ENCODE measurements around the gene ADISSP.
A peak's percentile ranks its signal among the peaks of the same experiment; 100 is the strongest.

The ADISSP gene

DNA sequence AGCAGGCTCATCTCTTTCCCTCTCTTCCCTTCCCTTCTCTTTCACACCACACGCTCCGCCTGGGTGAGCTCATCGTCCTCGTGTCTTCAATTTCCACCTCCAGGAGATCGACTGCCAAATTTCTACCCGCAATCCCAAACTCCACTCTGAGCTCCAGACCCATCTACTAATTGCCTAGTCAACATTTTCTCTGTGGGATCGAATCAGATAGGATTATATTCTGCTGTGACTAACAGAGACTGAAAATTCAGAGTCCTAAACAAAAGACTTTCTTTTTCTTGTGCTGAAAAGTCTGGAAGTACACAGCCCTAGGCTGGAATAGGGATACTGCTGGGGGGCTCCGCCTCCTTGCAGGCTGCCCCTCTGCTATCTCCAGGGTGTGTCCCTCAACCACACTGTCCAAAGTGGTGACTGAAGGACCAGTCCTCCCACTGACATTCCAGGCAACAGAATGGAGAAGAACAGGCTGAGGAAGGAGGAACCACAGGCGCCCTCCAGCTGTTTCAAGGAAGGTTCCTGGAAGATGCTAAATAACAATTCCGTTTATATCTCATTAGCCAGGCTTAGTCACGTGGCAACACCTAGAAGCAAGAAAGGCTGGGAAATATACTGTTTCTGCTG lies 40.0 kb downstream of the ADISSP start:
- DNase-seq (ENCODE audit: insufficient read length, low spot score) (no peak), FAIRE-seq (no peak)
- TF ChIP-seq POLR2AphosphoS5 (IDR thresholded peaks at IDR 0.05; ENCODE audit: low read depth, low read length) (no peak), POU2F2 (IDR thresholded peaks at IDR 0.05; ENCODE audit: low read depth, low read length) (no peak), POLR2A (IDR thresholded peaks at IDR 0.05; ENCODE audit: low read depth, low read length) (no peak), PAX5 (IDR thresholded peaks at IDR 0.05; ENCODE audit: insufficient read depth, low read length, severe bottlenecking) (no peak), TAF1 (IDR thresholded peaks at IDR 0.05; ENCODE audit: low read depth, low read length) (no peak), SPI1 (IDR thresholded peaks at IDR 0.05; ENCODE audit: low read depth, low read length) (no peak)

DNA sequence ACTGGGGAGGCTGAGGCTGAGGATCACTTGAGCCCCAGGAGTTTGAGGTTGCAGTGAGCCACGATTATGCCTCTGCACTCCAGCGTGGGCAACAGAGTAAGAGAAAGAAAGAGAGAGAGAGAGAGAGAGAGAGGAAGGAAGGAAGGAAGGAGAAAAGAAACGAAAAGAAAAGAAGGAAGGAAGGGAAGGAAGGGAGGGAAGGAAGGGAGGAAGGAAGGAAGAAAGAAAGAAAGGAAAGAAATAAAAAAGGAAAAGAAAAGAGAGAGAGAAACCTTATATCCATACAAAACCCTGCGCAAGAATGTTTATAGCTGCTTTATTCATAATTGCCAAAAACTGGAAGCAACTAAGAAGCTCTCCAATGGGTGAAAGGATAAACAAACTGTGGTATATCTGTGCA lies 43.2 kb downstream of the ADISSP start:
- FAIRE-seq (no peak), DNase-seq (ENCODE audit: insufficient read length, low spot score) (no peak)
- TF ChIP-seq POLR2A (IDR thresholded peaks at IDR 0.05; ENCODE audit: low read depth, low read length) (no peak), POU2F2 (IDR thresholded peaks at IDR 0.05; ENCODE audit: low read depth, low read length) (no peak), SPI1 (IDR thresholded peaks at IDR 0.05; ENCODE audit: low read depth, low read length) (no peak), TAF1 (IDR thresholded peaks at IDR 0.05; ENCODE audit: low read depth, low read length) (no peak), POLR2AphosphoS5 (IDR thresholded peaks at IDR 0.05; ENCODE audit: low read depth, low read length) (no peak), PAX5 (IDR thresholded peaks at IDR 0.05; ENCODE audit: insufficient read depth, low read length, severe bottlenecking) (no peak)

DNA sequence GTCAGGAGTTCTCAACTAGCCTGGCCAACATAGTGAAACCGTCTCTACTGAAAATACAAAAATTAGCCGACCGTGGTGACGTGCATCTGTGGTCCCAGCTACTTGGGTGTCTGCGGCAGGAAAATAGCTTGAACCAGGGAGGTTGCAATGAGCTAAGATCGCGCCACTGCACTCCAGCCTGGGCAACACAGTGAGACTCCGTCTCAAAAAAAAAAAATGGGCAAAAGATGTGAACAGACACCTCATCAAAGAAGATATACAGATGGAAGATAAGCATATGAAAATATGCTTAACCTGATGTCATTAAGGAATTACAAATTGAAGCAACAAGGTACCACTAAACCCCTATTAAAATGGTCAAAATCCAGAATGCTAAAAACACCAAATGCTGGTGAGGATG lies 44.3 kb downstream of the ADISSP start:
- DNase-seq (ENCODE audit: insufficient read length, low spot score) (no peak), FAIRE-seq (no peak)
- no peak for TF ChIP-seq POLR2A (IDR thresholded peaks at IDR 0.05; ENCODE audit: low read depth, low read length)
- no peak for TF ChIP-seq SPI1 (IDR thresholded peaks at IDR 0.05; ENCODE audit: low read depth, low read length)
- TF ChIP-seq TAF1 (IDR thresholded peaks at IDR 0.05; ENCODE audit: low read depth, low read length) = no peak
- no peak for TF ChIP-seq PAX5 (IDR thresholded peaks at IDR 0.05; ENCODE audit: insufficient read depth, low read length, severe bottlenecking)
- no peak for TF ChIP-seq POLR2AphosphoS5 (IDR thresholded peaks at IDR 0.05; ENCODE audit: low read depth, low read length)
- TF ChIP-seq POU2F2 (IDR thresholded peaks at IDR 0.05; ENCODE audit: low read depth, low read length) = no peak

DNA sequence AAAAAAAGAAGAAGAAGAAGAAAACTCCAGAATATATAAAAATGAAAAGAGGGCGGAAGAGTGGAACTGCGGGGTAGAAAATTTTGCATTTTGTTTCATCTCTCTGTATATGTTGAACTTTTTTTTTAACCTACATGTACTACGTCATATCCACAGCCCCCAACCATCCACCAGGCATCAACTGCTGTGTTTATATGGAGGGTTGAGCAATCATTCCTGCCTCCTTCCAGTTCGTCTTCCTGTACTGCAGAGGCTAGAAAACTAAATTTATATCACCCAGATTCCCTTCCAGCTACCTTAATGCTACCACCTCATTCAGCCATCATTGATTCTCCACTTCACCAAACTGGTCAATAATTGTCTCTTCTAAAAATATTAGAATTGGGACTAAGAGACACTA lies 45.6 kb downstream of the ADISSP start:
- TF ChIP-seq POLR2A (IDR thresholded peaks at IDR 0.05; ENCODE audit: low read depth, low read length) (no peak), SPI1 (IDR thresholded peaks at IDR 0.05; ENCODE audit: low read depth, low read length) (no peak), PAX5 (IDR thresholded peaks at IDR 0.05; ENCODE audit: insufficient read depth, low read length, severe bottlenecking) (no peak), POLR2AphosphoS5 (IDR thresholded peaks at IDR 0.05; ENCODE audit: low read depth, low read length) (no peak), TAF1 (IDR thresholded peaks at IDR 0.05; ENCODE audit: low read depth, low read length) (no peak), POU2F2 (IDR thresholded peaks at IDR 0.05; ENCODE audit: low read depth, low read length) (no peak)
- no peak for FAIRE-seq
- DNase-seq (ENCODE audit: insufficient read length, low spot score) = no peak

DNA sequence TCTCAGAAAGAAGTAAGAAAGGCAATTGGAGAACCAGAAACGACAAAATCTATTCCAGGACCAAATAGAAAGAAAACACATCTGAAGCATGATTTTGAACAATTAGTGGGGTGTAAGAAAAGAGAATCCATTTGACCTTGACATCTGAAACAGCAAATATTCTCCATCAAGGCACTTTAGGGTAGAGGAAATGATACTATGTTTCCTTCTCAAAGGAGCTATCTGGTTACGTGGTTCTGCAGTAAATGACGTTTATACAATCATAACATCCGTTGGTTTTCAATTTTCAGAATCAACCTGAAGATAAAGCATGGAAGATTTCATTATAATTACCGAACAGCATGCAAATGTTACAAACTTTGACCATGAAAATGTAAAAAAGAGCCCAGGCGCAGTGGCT lies 46.9 kb downstream of the ADISSP start:
- FAIRE-seq (no peak), DNase-seq (ENCODE audit: insufficient read length, low spot score) (no peak)
- 0 out of 2 replicates have a peak, but pooled peaks have one; percentile 1 for TF ChIP-seq SPI1 (IDR thresholded peaks at IDR 0.05; ENCODE audit: low read depth, low read length)
- TF ChIP-seq POU2F2 (IDR thresholded peaks at IDR 0.05; ENCODE audit: low read depth, low read length) = no peak
- TF ChIP-seq PAX5 (IDR thresholded peaks at IDR 0.05; ENCODE audit: insufficient read depth, low read length, severe bottlenecking) = no peak
- TF ChIP-seq TAF1 (IDR thresholded peaks at IDR 0.05; ENCODE audit: low read depth, low read length) = no peak

DNA sequence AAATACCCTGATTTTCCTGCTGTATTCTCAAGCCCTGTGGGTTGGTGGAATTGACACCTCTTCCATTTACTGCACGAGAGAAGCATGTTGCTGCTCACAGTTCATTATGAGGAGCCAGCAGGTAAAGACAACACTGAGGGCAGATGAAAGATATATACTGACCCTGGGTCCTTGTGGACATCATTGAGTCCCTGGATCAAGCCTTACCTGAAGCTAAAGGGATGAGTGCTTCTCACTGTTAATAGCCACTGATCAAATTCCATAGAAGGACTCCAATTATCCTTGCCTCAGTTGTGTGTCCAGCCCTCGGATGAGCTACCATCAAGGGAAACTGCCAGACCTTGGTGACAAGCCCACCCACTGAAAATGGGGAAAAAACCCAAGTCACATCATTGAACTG lies 47.5 kb downstream of the ADISSP start:
- TF ChIP-seq PAX5 (IDR thresholded peaks at IDR 0.05; ENCODE audit: insufficient read depth, low read length, severe bottlenecking) (no peak), SPI1 (IDR thresholded peaks at IDR 0.05; ENCODE audit: low read depth, low read length) (no peak), TAF1 (IDR thresholded peaks at IDR 0.05; ENCODE audit: low read depth, low read length) (no peak), POLR2AphosphoS5 (IDR thresholded peaks at IDR 0.05; ENCODE audit: low read depth, low read length) (no peak), POU2F2 (IDR thresholded peaks at IDR 0.05; ENCODE audit: low read depth, low read length) (no peak), POLR2A (IDR thresholded peaks at IDR 0.05; ENCODE audit: low read depth, low read length) (no peak)
- FAIRE-seq (peak; percentile 40), DNase-seq (ENCODE audit: insufficient read length, low spot score) (no peak)

DNA sequence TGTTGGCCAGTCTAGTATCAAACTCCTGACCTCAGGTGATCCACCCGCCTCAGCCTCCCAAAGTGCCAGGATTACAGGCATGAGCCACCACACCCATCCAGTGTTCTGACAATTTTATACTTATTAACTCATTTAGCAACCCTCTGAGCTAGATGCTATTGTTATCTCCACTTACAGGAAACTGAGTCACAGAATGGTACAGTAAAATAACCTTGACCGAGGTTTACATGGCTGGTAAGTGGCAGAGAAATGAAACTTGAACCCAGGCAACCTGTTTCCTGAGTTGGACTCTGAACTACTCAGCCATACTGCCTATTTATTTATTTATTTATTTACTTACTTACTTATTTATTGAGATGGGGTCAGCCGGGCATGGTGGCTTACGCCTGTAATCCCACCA lies 48.5 kb downstream of the ADISSP start:
- FAIRE-seq (no peak), DNase-seq (ENCODE audit: insufficient read length, low spot score) (no peak)
- TF ChIP-seq SPI1 (IDR thresholded peaks at IDR 0.05; ENCODE audit: low read depth, low read length) = no peak
- TF ChIP-seq PAX5 (IDR thresholded peaks at IDR 0.05; ENCODE audit: insufficient read depth, low read length, severe bottlenecking) = no peak
- no peak for TF ChIP-seq POLR2AphosphoS5 (IDR thresholded peaks at IDR 0.05; ENCODE audit: low read depth, low read length)
- no peak for TF ChIP-seq POLR2A (IDR thresholded peaks at IDR 0.05; ENCODE audit: low read depth, low read length)
- TF ChIP-seq TAF1 (IDR thresholded peaks at IDR 0.05; ENCODE audit: low read depth, low read length) = no peak
- no peak for TF ChIP-seq POU2F2 (IDR thresholded peaks at IDR 0.05; ENCODE audit: low read depth, low read length)

DNA sequence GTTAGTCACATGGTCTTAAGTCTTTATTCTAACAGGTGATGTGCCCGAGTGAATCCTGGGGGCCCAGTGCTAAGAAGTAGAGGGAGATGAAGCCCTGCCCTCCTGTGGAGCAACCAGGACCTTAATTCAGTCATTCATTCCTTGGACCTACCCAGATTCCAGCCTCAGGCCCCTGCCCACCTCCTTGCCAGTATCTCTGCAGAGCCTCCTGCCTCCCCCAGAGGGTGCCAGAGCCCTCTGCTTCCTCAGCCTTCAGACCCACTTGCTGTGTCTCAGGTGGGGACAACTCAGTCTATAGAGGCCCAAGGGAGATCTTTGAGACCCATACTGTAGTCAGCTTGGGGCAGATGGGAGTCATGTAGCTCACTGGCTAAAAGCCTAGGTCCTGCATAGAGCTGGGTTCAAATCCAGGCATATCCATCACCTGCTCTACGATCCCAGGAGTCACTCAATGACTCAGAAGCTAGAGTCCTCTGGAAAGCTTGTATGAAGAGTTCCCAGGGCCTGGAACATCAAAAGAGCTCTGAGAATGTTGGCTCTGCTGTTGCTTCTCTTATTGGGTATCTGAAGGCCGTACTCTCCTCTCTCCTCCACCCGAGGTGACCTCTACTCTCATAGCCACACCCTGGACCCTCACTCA lies 51.2 kb downstream of the ADISSP start:
- FAIRE-seq (no peak), DNase-seq (ENCODE audit: insufficient read length, low spot score) (no peak)
- TF ChIP-seq POLR2A (IDR thresholded peaks at IDR 0.05; ENCODE audit: low read depth, low read length) = no peak

DNA sequence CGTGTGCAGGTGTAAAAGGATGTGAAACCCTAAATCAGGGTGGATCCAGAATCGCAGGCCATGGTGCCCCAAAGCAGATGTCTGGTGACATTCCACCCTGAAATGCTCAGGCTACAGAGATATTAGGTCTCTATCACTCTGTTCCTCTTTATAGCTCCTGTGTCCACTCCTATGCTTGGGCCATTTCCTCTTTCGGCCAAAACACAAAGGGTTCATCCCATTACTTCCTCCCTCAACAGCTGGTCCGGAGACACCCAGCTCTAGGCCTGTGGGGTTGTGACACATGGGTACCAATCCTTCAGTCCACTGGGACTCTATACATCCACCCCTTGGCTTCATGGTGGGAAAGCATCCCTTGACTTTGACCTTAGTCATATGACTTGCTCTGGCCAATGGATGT lies 53.5 kb downstream of the ADISSP start:
- no peak for TF ChIP-seq POU2F2 (IDR thresholded peaks at IDR 0.05; ENCODE audit: low read depth, low read length)
- no peak for TF ChIP-seq POLR2AphosphoS5 (IDR thresholded peaks at IDR 0.05; ENCODE audit: low read depth, low read length)
- peak; percentile 29; the same call in 1 of the 2 replicates for TF ChIP-seq SPI1 (IDR thresholded peaks at IDR 0.05; ENCODE audit: low read depth, low read length)
- no peak for TF ChIP-seq TAF1 (IDR thresholded peaks at IDR 0.05; ENCODE audit: low read depth, low read length)
- TF ChIP-seq PAX5 (IDR thresholded peaks at IDR 0.05; ENCODE audit: insufficient read depth, low read length, severe bottlenecking) = no peak
- FAIRE-seq (no peak), DNase-seq (ENCODE audit: insufficient read length, low spot score) (no peak)
